ENCODE results near the gene TNFRSF1A.

GRCh38 chr12:6343518-6343917 lies 1.6 kb upstream of the TNFRSF1A start:
- TF ChIP-seq CTCF (IDR thresholded peaks at IDR 0.05) (no peak), RNF2 (IDR thresholded peaks at IDR 0.05; ENCODE audit: borderline replicate concordance, low read depth) (no peak), POLR2A (IDR thresholded peaks at IDR 0.05; ENCODE audit: low read length) (no peak)
